SK-N-SH (cell line): ENCODE data around the gene RAB3GAP2.

Source experiments
- CTCF ChIP-seq: fragments of 200-600 bp; sonication (generic); IDR thresholded peaks from 2 replicates; pipeline ENCODE4 v1.6.1; 2017; ENCODE audit warnings: antibody characterized with exemption, mild to moderate bottlenecking, moderate library complexity
- EP300 ChIP-seq, 2 experiments: IDR thresholded peaks; 2 replicates each; pipeline versions ENCODE4 v1.4.0 to v1.6.1; 2012; ENCODE audit warnings: borderline replicate concordance in 1 of 2, low read depth in 1 of 2, low read length in 1 of 2
- FOSL2 ChIP-seq: IDR thresholded peaks from 2 replicates; pipeline ENCODE4 v1.4.0; 2012; ENCODE audit warnings: low read depth, mild to moderate bottlenecking, moderate library complexity, borderline replicate concordance
- GABPA ChIP-seq: IDR thresholded peaks from 2 replicates; pipeline ENCODE4 v1.4.0; 2012; ENCODE audit warnings: low read depth, mild to moderate bottlenecking
- GATA2 ChIP-seq: sonication (generic); formaldehyde crosslinking; IDR thresholded peaks from 2 replicates; pipeline ENCODE4 v1.5.0; 2020; ENCODE audit warnings: mild to moderate bottlenecking, missing genetic modification reagents
- JUND ChIP-seq: IDR thresholded peaks from 2 replicates; pipeline ENCODE4 v1.4.0; 2012
- MAX ChIP-seq: IDR thresholded peaks from 2 replicates; pipeline ENCODE4 v1.4.0; 2012; ENCODE audit warnings: low read depth
- SMC3 ChIP-seq: IDR thresholded peaks from 2 replicates; pipeline ENCODE4 v1.6.1; 2012; ENCODE audit warnings: low read depth, low read length, improper control_type of control experiment
- TAF1 ChIP-seq: IDR thresholded peaks from 2 replicates; pipeline ENCODE4 v1.6.1; 2012; ENCODE audit warnings: low read depth, mild to moderate bottlenecking, low read length, moderate library complexity, borderline replicate concordance
- TCF12 ChIP-seq: IDR thresholded peaks from 2 replicates; pipeline ENCODE4 v1.4.0; 2012
- USF2 ChIP-seq: fragments of 150-350 bp; IDR thresholded peaks from 2 replicates; pipeline ENCODE4 v1.6.1; 2017; ENCODE audit warnings: antibody characterized with exemption, low read length, low read depth, borderline replicate concordance

GRCh38 chr1:220239966-220240365 lies 32.3 kb downstream of the RAB3GAP2 start:
- TF ChIP-seq CTCF: no peak
- TF ChIP-seq EP300 (IDR thresholded peaks at IDR 0.05; ENCODE audit: borderline replicate concordance in 1 of 2, low read depth in 1 of 2, low read length in 1 of 2): no peak
- TF ChIP-seq TAF1: no peak
- no peak for TF ChIP-seq FOSL2
- no peak for TF ChIP-seq USF2
- TF ChIP-seq TCF12: no peak
- no peak for TF ChIP-seq MAX
- no peak for TF ChIP-seq SMC3
- TF ChIP-seq GATA2: no peak
- TF ChIP-seq GABPA: no peak
- no peak for TF ChIP-seq JUND
